OCI-LY7 (cell line): ENCODE results near the gene WDFY3. TPM values are rescaled to one million over a fixed set of nuclear protein-coding genes. Genes with fewer than 3 reads are reported as not detected.

Experiments used
- BruUV-seq: library from RNA; stranded (reverse); fragments of 400-500 nt; replicated peaks from 2 replicates; lab custom pipeline; 2021; lab: Mats Ljungman, UMichigan
- CTCF ChIA-PET: fragments of 300-600 bp; sonication (Branson Sonifier 250); formaldehyde crosslinking; loops from one replicate; lab custom pipeline; 2022; ENCODE audit warnings: antibody characterized with exemption; ENCODE audit not compliant: unreplicated experiment; lab: Charles Lee
- POLR2A ChIA-PET: fragments of 300-600 bp; sonication (Branson Sonifier 250); formaldehyde crosslinking; loops from one replicate; lab custom pipeline; 2022; ENCODE audit warnings: antibody characterized with exemption; lab: Charles Lee
- DNase-seq: peaks from one replicate; pipeline ENCODE4 v3.0.0-alpha.2; 2015; ENCODE audit warnings: low spot score
- H2AFZ ChIP-seq: fragments of 200-600 bp; sonication (generic), shearing (Covaris generic); 2 replicates; pipeline ENCODE4 v1.6.1; 2014; ENCODE audit warnings: mild to moderate bottlenecking, antibody characterized with exemption, low read length, moderate library complexity
- H3K27ac ChIP-seq: fragments of 200-600 bp; sonication (generic); 2 replicates; pipeline ENCODE4 v1.5.1; 2014; ENCODE audit warnings: mixed run types, low read depth, mild to moderate bottlenecking, moderate library complexity, low read length, inconsistent platforms; ENCODE audit not compliant: poor library complexity, severe bottlenecking
- H3K36me3 ChIP-seq: fragments of 200-600 bp; sonication (generic); 2 replicates; pipeline ENCODE4 v1.6.1; 2014; ENCODE audit warnings: mild to moderate bottlenecking, antibody characterized with exemption, low read length, moderate library complexity, mixed read lengths; ENCODE audit not compliant: insufficient read depth
- H3K4me1 ChIP-seq: fragments of 200-600 bp; sonication (generic); 2 replicates; pipeline ENCODE4 v1.5.1; 2014; ENCODE audit warnings: mild to moderate bottlenecking, low read length; ENCODE audit not compliant: insufficient read depth, poor library complexity, severe bottlenecking
- H3K4me2 ChIP-seq: fragments of 200-600 bp; sonication (generic); 2 replicates; pipeline ENCODE4 v1.6.1; 2014; ENCODE audit warnings: mild to moderate bottlenecking, low read length
- H3K4me3 ChIP-seq: fragments of 200-600 bp; sonication (generic); 2 replicates; pipeline ENCODE4 v1.5.1; 2014; ENCODE audit warnings: mild to moderate bottlenecking, low read depth, low read length; ENCODE audit not compliant: poor library complexity, severe bottlenecking
- H3K79me2 ChIP-seq: fragments of 200-600 bp; sonication (generic); 2 replicates; pipeline ENCODE4 v1.6.1; 2016; ENCODE audit warnings: low read depth, mild to moderate bottlenecking, low read length, moderate library complexity, mixed read lengths; ENCODE audit not compliant: insufficient read depth
- H3K9me2 ChIP-seq: fragments of 200-600 bp; sonication (generic); 2 replicates; pipeline ENCODE4 v1.6.1; 2016; ENCODE audit warnings: mild to moderate bottlenecking, low read length, mixed read lengths; ENCODE audit not compliant: insufficient read depth
- H3K9me3 ChIP-seq: fragments of 200-600 bp; sonication (generic); 2 replicates; pipeline ENCODE4 v1.6.1; 2014; ENCODE audit warnings: mild to moderate bottlenecking, mixed run types, low read length, mixed read lengths
- H4K20me1 ChIP-seq: fragments of 200-600 bp; sonication (generic); 2 replicates; pipeline ENCODE4 v1.6.1; 2014; ENCODE audit warnings: mild to moderate bottlenecking, antibody characterized with exemption, low read length, moderate library complexity, mixed read lengths; ENCODE audit not compliant: insufficient read depth
- CTCF ChIP-seq: fragments of 200-600 bp; sonication (generic); conservative IDR thresholded peaks from 2 replicates; pipeline ENCODE4 v1.5.1; 2014; ENCODE audit warnings: mild to moderate bottlenecking, antibody characterized with exemption, low read length, moderate library complexity, mixed read lengths
- EZH2phosphoT487 ChIP-seq: fragments of 200-600 bp; sonication (generic); IDR thresholded peaks from 2 replicates; pipeline ENCODE4 v1.6.1; 2018; ENCODE audit warnings: low read depth, borderline replicate concordance, mild to moderate bottlenecking, mixed run types, antibody characterized with exemption, low read length, moderate library complexity, mixed read lengths
- intact Hi-C: fragments of 100-400 bp; cut with micrococcal nuclease; formaldehyde crosslinking; loops from one replicate; pipeline ENCODE4 v1.10.0; 2022; ENCODE audit not compliant: unreplicated experiment
- total RNA-seq, 2 experiments: library from RNA; depleted of rRNA in 1 of 2; stranded (reverse); fragments of >200 nt in 1 of 2; shearing (Covaris generic) in 1 of 2; gene quantifications; 2 replicates each; pipeline ENCODE4 v1.2.3, GENCODE V29; 2014 to 2022

The WDFY3 gene
- total RNA-seq, 2 experiments from 2014 or later = not detected

GRCh38 chr4:84901740-84902281, 64.7 kb downstream of the WDFY3 start:
- ChIA-PET POLR2A (no interaction called here), CTCF (no interaction called here)
- no TSS peak for BruUV-seq
- Histone ChIP-seq H3K36me3 (no peaks in the 10 kb centered on the region), H4K20me1 (no peaks in the 10 kb centered on the region), H3K4me2 (no peak overlapping the region), H2AFZ (no peak overlapping the region), H3K27ac (no peak overlapping the region), H3K4me3 (no peak overlapping the region), H3K9me3 (no peaks in the 10 kb centered on the region), H3K79me2 (no peaks in the 10 kb centered on the region), H3K4me1 (no peaks in the 10 kb centered on the region), H3K9me2 (no peaks in the 10 kb centered on the region)
- intact Hi-C loops = no loop called here
- TF ChIP-seq CTCF (no peak), EZH2phosphoT487 (no peak)
- DNase-seq = no peak

- no peak for DNase-seq
- Histone ChIP-seq H3K9me3 (no peaks in the 10 kb centered on the region), H4K20me1 (no peaks in the 10 kb centered on the region), H3K9me2 (no peaks in the 10 kb centered on the region), H3K4me3 (no peak overlapping the region), H2AFZ (no peak overlapping the region), H3K27ac (no peak overlapping the region), H3K36me3 (no peaks in the 10 kb centered on the region), H3K4me2 (no peak overlapping the region), H3K4me1 (no peaks in the 10 kb centered on the region), H3K79me2 (no peaks in the 10 kb centered on the region)
- BruUV-seq = no TSS peak
- ChIA-PET CTCF (no interaction called here), POLR2A (no interaction called here)
- TF ChIP-seq CTCF (no peak), EZH2phosphoT487 (no peak)
- intact Hi-C loops = no loop called here
These were observed 65.3 kb downstream of the WDFY3 start for GRCh38 chr4:84901173-84901572.

GRCh38 chr4:84899616-84900015, 66.9 kb downstream of the WDFY3 start:
- ChIA-PET POLR2A (no interaction called here), CTCF (no interaction called here)
- Histone ChIP-seq H3K4me2 (no peak overlapping the region), H3K27ac (no peak overlapping the region), H3K4me1 (no peaks in the 10 kb centered on the region), H3K79me2 (no peaks in the 10 kb centered on the region), H3K36me3 (no peaks in the 10 kb centered on the region), H3K4me3 (no peak overlapping the region), H3K9me2 (no peaks in the 10 kb centered on the region), H3K9me3 (no peaks in the 10 kb centered on the region), H4K20me1 (no peaks in the 10 kb centered on the region), H2AFZ (no peak overlapping the region)
- intact Hi-C loops = no loop called here
- TF ChIP-seq EZH2phosphoT487 (no peak), CTCF (no peak)
- DNase-seq = no peak
- no TSS peak for BruUV-seq
